Femur (tissue), 1 donor: Measurements from ENCODE around the gene MCF2L2.
"Not testable (repeated sequence)": the region's sequence is repeated elsewhere in the genome, so short reads cannot be mapped to it uniquely, and the experiment has no call there.

ENCODE experiments used
- DNase-seq: peaks from one replicate; pipeline ENCODE4 v3.0.0-alpha.2; 2017

The MCF2L2 gene

DNA sequence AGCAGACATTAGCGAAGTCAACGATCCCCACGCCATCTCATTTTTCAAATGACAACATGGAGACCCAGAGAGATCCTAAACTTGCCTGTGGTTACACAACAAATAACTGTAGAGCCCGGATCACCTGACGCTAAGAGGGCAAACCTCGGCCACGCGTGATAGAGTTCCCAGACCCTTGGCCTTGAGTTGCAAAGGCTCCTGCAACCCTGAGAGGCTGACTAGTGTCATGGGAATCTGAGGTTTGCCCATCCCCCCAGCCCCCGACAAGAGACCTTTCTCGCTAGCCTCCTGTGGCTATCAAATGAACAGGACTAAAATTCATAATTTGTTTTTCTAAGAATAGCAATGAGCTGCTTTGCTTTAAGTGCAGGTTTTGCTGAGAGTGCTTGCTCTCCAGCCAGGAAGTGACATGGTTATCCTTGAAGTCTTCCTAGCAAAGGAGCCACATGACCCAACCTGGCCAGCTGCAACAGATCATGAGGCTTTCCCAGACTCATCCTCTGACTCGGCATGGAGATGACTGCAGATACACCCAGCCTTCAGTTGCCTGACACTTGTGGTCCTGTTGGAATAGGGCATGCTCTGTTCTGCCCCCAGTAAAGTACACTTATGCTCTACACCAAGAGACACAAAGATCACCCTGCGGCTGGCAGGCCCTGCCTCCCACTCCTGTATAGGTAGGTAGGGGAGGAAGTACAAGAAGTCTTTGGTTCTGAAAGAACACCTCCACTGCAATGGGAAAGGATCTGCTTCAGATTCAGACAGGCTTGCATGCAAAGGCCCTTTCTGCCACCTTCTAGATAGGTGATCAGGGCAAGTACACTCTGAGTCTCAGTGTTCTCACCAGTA is 36.0 kb downstream of the MCF2L2 start:
- DNase-seq: no peak

GRCh38 chr3:183391460-183391859 is 37.0 kb downstream of the MCF2L2 start:
- no peak for DNase-seq

- DNase-seq: no peak
Observed at GRCh38 chr3:183390844-183391243, 37.6 kb downstream of the MCF2L2 start.

DNA sequence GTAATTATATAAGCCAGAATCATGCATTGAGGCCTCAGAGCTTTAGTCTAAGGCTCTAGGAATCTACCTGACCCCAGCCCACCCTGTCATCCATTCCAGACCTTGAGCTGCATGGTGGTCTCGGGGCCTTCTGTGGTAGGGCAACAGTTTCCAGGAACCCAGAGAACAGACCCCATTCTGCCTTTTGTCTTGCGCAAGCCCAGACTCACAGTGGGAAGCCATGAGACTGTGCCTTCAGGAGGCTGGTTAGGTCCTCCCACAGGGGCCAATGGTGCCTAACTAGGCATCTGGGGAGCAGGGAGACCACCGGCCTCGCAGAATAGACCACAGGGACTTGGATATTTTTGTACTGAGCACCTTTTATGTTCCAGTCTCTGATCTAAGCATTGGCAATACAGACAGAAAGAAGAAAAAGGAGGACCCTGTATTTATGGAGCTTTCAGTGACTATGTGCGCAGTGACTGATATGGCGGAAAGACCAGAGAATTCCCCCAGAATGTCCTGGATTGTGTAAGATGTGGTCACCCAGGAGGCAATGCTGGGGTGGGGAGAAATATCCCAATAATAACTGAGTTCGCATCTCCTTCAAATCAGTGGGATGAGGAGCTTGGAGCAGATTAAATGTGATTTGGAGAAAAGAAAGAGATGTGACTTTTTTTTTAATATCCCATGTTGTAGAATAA is 40.1 kb downstream of the MCF2L2 start:
- no peak for DNase-seq

- DNase-seq: no peak
Observed at GRCh38 chr3:183387797-183388196, 40.6 kb downstream of the MCF2L2 start.

DNA sequence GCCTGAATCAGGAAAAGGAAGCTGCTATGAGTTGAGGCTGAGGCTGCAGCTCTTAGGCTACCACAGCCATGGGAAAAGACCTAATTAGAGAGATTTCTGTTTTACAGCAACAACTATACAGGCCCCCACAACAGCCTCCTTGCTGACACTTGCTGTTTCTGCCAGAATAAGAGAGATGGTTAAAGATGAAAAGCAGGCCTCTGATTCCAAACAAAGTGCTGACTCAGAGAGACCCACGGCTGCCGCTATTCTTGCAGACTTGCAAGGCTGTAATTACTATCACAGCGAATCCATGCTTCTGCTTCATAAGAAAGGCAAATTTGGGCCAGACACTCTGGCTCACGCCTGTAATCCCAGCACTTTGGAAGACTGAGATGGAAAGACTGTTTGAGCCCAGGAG is 41.8 kb downstream of the MCF2L2 start:
- no peak for DNase-seq

- DNase-seq: peak; percentile 47
Observed at GRCh38 chr3:183385698-183386613, 42.5 kb downstream of the MCF2L2 start.

DNA sequence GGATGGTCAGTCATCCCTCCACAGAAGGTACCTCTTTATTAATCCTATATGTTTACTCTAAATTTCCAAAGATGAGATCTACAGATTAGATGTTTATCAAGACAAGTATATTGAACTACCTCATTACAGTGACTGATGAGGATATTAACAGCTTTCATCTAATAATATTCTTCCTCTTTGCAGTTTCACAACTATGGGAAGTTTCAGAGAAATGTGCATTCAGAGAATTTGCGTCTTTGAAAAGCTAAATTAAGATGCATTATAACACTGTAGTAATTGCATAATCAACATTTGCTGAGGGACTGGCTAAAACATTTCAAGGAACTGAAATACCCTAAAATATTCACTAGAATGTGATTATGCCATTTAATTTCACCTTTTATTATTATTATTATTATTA is 46.7 kb downstream of the MCF2L2 start:
- DNase-seq: no peak

DNA sequence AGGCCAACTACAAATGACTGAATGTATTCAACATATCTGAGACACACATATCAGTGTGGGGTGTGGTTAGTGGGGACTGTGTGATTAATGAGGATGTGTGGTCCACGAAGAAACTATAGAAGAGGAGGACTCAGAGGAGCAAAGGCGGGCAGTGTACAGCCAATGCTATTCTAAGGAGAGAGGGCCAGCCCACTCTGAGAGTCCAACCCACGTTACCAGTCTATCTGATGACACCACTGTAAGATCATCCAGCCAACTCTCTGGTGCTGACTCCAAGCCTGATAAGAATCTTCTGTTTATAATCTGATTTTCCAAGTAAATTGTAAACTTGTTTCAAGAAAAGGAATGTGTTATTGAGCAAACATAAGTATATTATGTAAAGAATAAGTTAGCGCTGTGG is 47.2 kb downstream of the MCF2L2 start:
- no peak for DNase-seq

- DNase-seq: no peak
Observed at GRCh38 chr3:183378951-183379350, 49.5 kb downstream of the MCF2L2 start.

DNA sequence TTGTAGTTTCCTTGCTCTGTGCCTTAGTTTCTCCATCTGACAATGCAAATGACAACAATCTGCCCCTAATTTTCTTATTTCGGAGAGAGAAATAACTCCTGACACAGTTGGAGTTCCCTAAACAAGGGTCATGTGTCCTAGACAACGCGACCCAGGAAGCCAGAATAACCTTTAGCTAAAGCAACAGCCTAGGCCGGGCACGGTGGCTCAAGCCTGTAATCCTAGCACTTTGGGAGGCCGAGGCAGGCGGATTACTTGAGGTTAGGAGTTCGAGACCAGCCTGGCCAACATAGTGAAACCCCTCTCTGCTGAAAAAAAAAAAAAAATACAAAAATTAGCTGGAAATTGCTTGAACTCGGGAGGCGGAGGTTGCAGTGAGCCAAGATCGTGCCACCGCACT is 49.9 kb downstream of the MCF2L2 start:
- no peak for DNase-seq

GRCh38 chr3:183378008-183378407 is 50.4 kb downstream of the MCF2L2 start:
- no peak for DNase-seq

DNA sequence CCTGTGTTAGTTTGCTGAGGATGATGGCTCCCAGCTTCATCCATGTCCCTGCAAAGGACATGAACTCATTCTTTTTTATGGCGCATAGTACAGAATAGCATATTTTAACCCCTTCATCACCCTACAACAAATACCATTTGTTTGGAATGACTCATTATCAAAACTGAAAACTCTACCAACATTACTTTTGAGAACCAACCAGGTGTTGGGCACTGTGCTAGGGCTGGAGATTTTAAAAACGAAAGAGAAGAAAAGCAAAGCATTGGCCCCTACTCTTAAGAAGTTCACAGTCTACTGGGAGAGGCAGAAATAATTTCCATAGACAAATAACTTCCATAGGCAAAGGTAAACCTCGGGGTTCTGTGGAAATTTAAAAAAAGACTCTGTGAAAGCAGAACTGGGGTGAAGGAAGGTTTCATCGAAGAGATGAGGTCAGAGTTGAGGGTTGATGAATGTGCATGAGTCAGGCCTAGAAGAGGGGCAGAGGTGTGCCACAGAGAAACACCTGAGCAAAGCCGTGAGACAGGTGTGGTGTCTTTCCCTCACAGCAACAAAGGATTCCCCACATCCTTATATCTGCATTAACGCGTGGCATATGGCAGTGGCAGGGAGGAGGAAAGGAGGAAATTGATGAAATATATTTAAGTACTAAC is 51.0 kb downstream of the MCF2L2 start:
- DNase-seq: no peak

- DNase-seq: no peak
Observed at GRCh38 chr3:183375787-183376186, 52.6 kb downstream of the MCF2L2 start.

- DNase-seq: no peak
Observed at GRCh38 chr3:183375337-183375736, 53.1 kb downstream of the MCF2L2 start.

GRCh38 chr3:183372911-183373310 is 55.5 kb downstream of the MCF2L2 start:
- no peak for DNase-seq

DNA sequence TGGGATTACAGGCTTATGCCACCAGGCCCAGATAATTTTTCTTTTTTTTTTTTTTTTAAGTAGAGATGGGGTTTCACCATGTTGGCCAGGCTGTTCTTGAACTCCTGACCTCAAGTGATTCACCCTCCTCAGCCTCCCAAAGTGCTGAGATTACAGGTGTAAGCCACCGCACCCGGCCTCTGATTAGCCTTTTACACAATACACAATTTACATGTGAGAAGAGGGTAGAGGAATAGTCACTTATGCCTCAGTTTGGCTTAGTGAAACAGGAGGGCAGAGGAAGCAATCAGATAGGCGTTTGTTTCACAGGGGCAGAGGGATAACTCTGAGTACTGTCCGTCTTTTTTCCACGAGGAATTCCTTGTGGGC is 56.8 kb downstream of the MCF2L2 start:
- DNase-seq: not testable (repeated sequence)

GRCh38 chr3:183370391-183370790 is 58.0 kb downstream of the MCF2L2 start:
- DNase-seq: no peak

DNA sequence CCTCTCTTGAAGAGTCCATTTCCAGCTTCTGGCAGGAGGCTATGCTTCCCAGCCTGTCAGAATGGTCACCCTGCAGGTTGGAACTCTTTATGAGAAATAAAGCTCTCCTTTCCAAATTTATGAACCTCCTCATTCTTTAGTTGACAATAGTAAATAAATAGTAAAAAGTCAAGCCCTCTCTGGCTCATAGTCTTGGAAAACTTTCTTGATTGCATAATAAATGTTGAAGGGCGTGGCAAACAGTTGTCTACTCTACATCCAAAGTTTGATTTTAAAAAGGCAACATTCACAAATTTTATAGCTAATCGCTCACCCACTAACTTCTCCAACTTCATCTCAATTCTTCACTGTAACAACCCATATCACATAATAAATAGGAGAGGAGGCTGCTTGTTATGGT is 58.8 kb downstream of the MCF2L2 start:
- DNase-seq: no peak

- DNase-seq: no peak
Observed at GRCh38 chr3:183369117-183369516, 59.3 kb downstream of the MCF2L2 start.

DNA sequence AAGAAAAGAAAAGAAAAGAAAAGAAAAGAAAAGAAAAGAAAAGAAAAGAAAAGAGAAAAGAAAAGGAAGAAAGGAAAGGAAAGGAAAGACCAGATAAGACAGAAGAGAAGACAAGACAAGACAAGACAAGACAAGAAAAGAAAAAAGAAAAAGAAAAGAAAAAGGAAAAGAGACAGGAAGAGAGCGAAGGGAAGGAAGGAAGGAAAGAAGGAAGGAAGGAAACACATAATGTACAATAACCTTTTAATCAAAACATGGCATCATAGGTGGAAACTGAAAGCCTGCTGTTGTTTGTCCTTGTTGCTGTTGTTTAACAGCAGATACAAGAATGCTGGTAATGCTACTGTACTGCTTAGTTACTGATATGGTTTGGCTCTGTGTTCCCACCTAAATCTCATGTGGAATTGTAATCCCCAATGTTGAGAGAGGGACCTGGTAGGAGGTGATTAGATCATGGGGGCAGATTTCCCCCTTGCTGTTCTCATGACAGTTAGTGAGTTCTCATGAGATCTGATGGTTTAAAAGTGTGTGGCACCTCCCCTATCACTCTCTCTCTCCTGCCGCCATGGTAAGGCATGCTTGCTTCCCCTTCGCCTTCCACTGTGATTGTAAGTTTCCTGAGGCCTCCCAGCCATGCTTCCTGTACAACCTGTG is 67.3 kb downstream of the MCF2L2 start:
- DNase-seq: no peak

DNA sequence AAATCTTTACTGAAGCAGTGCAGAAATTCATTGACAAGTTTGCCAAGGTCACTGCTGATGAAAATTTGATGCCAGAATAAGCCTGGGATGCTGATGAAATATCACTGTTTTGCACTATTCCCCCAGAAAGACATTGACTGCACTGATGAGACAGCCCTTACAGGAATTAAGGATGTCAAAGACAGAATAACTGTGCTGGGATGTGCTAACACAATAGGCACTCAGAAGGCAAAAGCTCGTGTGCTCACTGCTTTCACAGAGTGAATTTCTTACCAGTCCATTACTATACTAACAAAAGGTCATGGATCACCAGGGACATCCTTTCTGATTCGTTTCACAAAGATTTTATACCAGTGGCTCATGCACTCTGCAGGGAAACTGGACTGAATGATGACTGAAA is 69.4 kb downstream of the MCF2L2 start:
- DNase-seq: no peak
